Left colon (tissue), 2 donors: Measurements from ENCODE around the gene NEDD4L. TPM values are rescaled to one million over a fixed set of nuclear protein-coding genes. Genes with fewer than 3 reads are reported as not detected.
"Not testable (repeated sequence)": the region's sequence is repeated elsewhere in the genome, so short reads cannot be mapped to it uniquely, and the experiment has no call there.

Experiments
- ATAC-seq: fragments of 200-7000 bp; cut with Tn5 transposase; one replicate; pipeline ENCODE4 v1.9.1; 2020; ENCODE audit warnings: mild to moderate bottlenecking, moderate library complexity
- DNase-seq, 2 donors: peaks; one replicate each; pipeline ENCODE4 v3.0.0-alpha.2; 2020
- intact Hi-C, 2 donors: fragments of 100-400 bp; cut with DNase I in 1 of 2; cut with micrococcal nuclease in 1 of 2; formaldehyde crosslinking; loops; one replicate each; pipeline versions ENCODE4 v1.11.2 to v1.14.0; 2022; cut with DNase I, micrococcal nuclease
- total RNA-seq, 2 donors: library from RNA; stranded (reverse); fragmentation: NEBNext Ultra II Directional; extraction: Animal tissue kit (Norgen Biotek cat#: 25700); gene quantifications; one replicate each; pipeline ENCODE4 v1.2.1, GENCODE V29; 2021
- donor health status: DM: no; HTN: no; CAD: no.
- donor health status: DM: yes; HTN: yes; CAD: no.

NEDD4L gene
- total RNA-seq, 2 donors from 2014 or later: 176 to 332 TPM

- DNase-seq (no peak), ATAC-seq (peak; percentile 68)
- intact Hi-C loops: no loop called here
Measured at GRCh38 chr18:58413667-58414628, 369.9 kb downstream of the NEDD4L start.

- intact Hi-C loops: no loop called here
- no peak for ATAC-seq
- no peak for DNase-seq
Measured at GRCh38 chr18:58416014-58416703, 372.1 kb downstream of the NEDD4L start.

DNA sequence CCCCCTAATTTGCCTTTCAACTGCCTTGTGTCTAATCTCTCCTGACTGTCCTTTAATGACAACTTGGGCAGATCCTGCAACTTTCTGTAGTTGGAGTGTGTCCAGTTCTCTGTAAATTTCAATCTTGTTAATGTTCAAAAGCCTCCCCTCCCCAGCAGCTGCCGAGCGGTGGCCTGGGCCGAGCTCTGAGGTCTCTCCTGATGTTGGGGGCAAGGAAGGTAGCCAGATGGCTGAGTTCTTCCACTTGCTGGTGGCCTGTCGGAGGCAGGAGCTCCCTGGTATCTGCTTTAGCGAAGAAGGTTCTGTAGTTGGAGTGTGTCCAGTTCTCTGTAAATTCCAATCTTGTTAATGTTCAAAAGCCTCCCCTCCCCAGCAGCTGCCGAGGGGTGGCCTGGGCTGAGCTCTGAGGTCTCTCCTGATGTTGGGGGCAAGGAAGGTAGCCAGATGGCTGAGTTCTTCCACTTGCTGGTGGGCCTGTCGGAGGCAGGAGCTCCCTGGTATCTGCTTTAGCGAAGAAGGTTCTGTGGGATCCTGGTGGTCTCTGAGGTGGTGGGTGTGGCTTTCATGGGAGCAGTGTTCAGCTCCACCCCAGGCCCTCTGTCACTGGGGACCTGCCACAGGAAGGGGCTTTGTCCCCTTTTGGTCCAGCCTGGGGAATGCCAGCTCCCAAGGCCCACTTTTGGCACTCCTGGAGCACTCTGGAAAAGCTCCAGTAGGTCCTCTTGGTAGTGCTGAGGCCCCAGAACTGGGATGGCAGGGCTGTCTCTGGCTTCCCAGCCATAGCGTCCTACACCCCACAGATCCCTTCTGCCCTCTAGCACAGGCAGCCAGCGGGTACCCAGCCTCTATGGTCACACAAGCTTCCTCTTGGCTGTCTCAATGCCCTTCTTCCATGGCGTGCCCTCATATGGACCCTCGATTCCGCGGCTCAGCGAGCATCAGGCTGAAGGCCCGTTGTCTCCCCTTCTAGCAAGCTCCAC, 373.0 kb downstream of the NEDD4L start:
- DNase-seq: no peak
- intact Hi-C loops: no loop called here
- ATAC-seq: no peak

- no peak for ATAC-seq
- intact Hi-C loops: no loop called here
Measured at GRCh38 chr18:58417752-58418151, 373.7 kb downstream of the NEDD4L start.

DNA sequence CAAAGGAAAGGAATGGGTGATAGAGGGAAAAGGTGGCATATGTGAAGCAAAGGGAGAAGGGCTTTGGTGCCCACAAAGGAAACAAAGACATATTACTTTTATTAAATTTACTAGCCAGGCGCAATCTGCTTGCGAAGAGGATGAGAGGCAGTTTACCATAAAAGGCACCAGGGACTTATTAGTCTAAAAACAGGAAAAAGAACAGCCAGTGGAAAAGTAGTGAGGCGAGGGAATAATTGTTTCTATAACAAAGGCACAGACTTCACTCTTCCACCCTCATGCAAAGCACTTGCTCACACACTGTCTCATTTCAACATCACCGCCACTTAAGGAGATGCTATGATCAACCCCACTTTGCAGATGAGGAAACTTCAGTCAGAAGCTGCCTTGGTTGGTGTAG, 374.3 kb downstream of the NEDD4L start:
- intact Hi-C loops: no loop called here
- DNase-seq (no peak), ATAC-seq (no peak)

More at GRCh38 chr18:58417752-58418151, 373.7 kb downstream of the NEDD4L start:
- DNase-seq: no peak

GRCh38 chr18:58419587-58420199, 375.7 kb downstream of the NEDD4L start:
- ATAC-seq: no peak
- intact Hi-C loops: no loop called here
- DNase-seq: no peak

GRCh38 chr18:58426611-58427010, 382.6 kb downstream of the NEDD4L start:
- intact Hi-C loops: no loop called here
- no peak for DNase-seq

DNA sequence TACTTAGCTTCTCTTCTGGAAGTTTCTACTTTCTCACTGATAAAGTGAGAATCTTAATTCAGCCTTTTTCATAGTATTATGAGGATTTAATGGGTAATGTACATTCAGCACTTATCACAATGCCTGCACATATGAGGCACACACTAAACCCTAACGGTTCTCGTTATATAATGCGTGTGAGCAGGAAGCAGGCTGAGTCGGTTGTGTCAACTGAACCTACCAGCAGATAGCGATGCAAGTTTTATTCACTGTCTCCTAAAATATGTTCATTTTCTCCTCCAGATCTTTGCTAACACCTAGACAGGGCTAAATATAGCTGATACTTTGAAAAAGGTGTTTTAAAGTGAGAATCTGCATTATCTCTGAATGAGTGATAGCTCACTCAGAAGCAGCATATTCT, 383.3 kb downstream of the NEDD4L start:
- ATAC-seq: no peak
- DNase-seq: no peak
- intact Hi-C loops: no loop called here

More at GRCh38 chr18:58426611-58427010, 382.6 kb downstream of the NEDD4L start:
- ATAC-seq: no peak

DNA sequence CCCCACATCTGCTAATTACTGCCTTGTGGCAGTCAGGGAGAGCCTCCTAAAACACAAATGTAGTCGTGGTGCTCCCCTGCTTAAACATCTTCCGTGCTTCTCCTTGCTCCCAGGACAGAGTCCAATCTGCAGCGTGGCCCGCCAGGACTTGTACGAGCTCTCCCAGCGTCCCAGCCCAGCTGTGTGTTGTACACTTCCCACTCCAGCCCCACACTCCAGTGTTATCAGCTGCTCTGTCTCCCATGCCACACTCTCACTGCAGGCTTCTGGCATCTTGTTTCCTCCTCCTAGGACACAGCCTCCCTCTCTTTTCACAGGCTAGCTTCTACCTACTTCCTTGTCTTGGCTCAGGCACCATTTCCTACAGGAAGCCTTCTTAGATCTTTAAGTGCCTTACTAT, 385.4 kb downstream of the NEDD4L start:
- ATAC-seq: peak; percentile 58
- intact Hi-C loops: no loop called here

GRCh38 chr18:58431215-58431614, 387.2 kb downstream of the NEDD4L start:
- ATAC-seq (no peak), DNase-seq (no peak)
- intact Hi-C loops: no loop called here

More for the DNA sequence above, 385.4 kb downstream of the NEDD4L start:
- no peak for DNase-seq

GRCh38 chr18:58432050-58432727, 388.2 kb downstream of the NEDD4L start:
- no peak for DNase-seq
- intact Hi-C loops: no loop called here
- no peak for ATAC-seq

GRCh38 chr18:58435221-58436005, 391.4 kb downstream of the NEDD4L start:
- ATAC-seq, intact Hi-C loops, DNase-seq: not testable (repeated sequence)

DNA sequence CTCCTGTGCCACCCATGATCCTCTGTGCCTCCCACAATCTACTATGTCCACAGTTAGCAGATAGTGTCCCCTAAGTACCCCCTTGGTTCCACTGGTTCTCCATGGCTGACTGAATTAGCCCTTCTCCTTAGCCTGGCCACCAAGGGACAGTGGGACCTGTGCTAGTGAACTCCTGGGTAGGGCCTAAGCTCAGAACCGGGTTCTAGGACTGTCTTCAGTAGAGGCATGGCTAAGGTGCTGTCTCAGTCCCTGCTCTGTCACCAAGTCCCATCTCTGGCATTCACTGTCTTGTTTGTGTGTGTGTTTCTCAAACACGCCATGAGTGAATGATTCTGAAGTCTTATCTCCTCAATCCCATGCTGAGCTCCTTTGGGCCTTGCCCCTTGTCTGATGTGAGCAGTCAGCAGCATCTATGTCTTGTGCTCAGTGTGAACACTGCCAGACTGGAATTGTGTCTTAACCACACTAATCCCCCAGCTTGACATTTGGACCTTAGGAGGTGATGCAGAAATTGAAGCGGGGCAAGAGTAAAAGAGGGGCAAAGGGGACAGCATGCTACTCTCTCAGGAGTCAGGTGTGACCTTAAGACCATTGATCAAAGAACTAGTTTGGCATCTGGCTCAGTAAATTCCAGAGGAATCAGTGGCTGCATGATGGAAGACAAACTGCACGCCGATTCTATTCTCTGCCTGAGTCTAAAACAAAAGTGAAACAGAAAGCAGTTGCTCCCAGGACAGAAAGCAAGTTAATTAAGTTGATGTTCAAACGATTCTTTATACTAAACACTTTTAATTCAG, 394.3 kb downstream of the NEDD4L start:
- intact Hi-C loops: no loop called here
- ATAC-seq (peak; percentile 81), DNase-seq (no peak)

- intact Hi-C loops: no loop called here
- DNase-seq (no peak), ATAC-seq (peak; percentile 19)
Measured at GRCh38 chr18:58438958-58439300, 394.9 kb downstream of the NEDD4L start.

DNA sequence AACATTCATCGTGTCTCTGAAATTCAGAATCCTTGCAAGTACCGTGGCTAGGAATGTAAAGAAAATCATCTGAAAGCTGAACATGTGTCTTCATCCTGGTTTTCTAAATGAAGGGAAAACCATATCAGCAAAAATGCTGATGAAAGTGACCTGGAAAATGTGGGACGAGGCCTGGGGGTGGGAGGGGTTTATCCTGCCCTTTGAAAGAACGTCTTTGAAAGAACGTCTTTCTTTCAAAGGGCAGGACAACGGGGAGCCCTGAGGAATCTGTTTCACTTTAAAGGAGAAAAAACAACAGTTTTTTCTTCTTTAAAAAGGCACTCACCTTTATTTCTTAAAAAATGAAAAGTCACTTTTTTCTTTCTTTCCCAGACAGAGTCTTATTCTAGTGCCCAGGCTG, 399.6 kb downstream of the NEDD4L start:
- intact Hi-C loops: no loop called here
- DNase-seq (no peak), ATAC-seq (no peak)

DNA sequence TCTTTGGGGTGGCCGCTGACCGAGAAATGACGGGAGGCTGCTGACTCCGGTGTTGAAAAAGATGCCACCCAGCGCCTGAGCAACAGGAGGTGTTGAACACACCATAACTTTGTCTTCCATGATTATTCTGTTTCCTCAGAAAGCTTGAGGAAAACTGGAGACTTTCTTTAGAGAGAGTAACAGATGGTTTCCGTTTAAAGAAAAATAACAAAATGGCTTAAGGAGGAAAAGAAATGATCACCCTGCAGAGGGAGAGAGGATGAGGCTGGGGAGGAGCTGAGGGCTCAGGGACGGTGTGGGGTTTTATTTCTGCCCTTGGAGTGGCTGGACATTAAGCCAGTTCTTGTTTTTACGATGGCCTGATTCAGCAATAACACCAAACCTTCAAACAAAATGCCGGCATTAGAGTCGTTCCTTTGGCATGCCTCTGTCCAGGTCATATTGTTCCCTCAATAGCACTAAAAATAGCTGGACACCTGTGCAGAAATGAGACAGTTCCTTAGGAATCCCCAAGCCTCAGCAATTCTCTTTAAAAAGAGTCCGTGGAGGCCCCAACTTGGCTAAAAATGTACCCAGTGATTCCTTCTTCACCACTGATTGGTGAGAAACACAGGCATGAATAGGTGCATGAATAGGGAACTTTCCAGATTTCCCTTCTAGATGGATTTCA, 402.5 kb downstream of the NEDD4L start:
- ATAC-seq: no peak
- intact Hi-C loops: no loop called here
- DNase-seq: no peak
